ENCODE measurements around the gene ODAD4. TPM values are rescaled to one million over a fixed set of nuclear protein-coding genes. Genes with fewer than 3 reads are reported as not detected.
A peak's percentile ranks its signal among the peaks of the same experiment; 100 is the strongest.

The ODAD4 gene
- total RNA-seq, 1 donor from 2014 or later: 4.5 TPM

DNA sequence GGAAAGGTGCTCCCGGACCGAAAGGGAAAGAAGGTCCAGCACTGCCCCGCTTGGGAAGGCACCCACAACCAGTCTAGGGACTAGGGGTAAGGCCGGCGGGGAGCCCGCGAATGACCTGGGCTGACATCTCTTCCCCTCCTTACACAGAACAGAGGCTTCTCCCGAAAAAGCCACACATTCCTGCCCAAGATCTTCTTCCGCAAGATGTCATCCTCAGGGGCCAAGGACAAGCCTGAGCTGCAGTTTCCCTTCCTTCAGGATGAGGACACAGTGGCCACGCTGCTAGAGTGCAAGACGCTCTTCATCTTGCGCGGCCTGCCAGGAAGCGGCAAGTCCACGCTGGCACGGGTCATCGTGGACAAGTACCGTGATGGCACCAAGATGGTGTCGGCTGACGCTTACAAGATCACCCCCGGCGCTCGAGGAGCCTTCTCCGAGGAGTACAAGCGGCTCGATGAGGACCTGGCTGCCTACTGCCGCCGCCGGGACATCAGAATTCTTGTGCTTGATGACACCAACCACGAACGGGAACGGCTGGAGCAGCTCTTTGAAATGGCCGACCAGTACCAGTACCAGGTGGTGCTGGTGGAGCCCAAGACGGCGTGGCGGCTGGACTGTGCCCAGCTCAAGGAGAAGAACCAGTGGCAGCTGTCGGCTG, 37.6 kb downstream of the ODAD4 start:
- Mint-ChIP-seq H3K9me3 (no peaks in the 10 kb centered on the region), H3K27me3 (no peaks in the 10 kb centered on the region), H3K4me3 (peak overlapping the region; percentile 84), H3K36me3 (peaks cover 19% of the 10 kb centered on the region), H3K4me1 (ENCODE audit: unreplicated experiment) (peaks cover 22% of the 10 kb centered on the region), H3K27ac (peak overlapping the region; percentile 61)
- no peak for DNase-seq (ENCODE audit: extremely low spot score, unreplicated experiment)
- TF ChIP-seq, protein P1, sequence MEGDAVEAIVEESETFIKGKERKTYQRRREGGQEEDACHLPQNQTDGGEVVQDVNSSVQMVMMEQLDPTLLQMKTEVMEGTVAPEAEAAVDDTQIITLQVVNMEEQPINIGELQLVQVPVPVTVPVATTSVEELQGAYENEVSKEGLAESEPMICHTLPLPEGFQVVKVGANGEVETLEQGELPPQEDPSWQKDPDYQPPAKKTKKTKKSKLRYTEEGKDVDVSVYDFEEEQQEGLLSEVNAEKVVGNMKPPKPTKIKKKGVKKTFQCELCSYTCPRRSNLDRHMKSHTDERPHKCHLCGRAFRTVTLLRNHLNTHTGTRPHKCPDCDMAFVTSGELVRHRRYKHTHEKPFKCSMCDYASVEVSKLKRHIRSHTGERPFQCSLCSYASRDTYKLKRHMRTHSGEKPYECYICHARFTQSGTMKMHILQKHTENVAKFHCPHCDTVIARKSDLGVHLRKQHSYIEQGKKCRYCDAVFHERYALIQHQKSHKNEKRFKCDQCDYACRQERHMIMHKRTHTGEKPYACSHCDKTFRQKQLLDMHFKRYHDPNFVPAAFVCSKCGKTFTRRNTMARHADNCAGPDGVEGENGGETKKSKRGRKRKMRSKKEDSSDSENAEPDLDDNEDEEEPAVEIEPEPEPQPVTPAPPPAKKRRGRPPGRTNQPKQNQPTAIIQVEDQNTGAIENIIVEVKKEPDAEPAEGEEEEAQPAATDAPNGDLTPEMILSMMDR (conservative IDR thresholded peaks at IDR 0.05): no peak

DNA sequence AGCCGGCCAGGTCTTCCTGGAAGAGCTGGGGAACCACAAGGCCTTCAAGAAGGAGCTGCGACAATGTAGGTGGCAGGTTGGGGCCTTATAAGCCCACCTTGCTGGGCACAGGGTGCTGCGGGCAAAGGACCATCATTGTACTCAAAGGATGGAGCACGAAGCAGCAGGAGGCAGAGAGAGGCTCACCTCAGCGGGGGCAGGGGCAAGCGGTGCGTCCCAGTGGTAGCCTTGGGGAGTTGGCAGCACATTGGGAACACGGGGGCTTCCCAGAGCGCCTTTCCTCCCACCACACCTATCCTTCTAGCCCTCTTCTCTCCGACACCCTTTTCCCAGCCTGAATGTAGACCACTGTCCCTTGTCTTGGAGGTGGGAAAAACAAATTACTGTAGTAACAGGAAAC, 38.3 kb downstream of the ODAD4 start:
- Mint-ChIP-seq H3K27ac (no peak overlapping the region), H3K4me3 (peak overlapping the region; percentile 54), H3K36me3 (peaks cover 19% of the 10 kb centered on the region), H3K27me3 (no peaks in the 10 kb centered on the region), H3K9me3 (no peaks in the 10 kb centered on the region), H3K4me1 (ENCODE audit: unreplicated experiment) (peaks cover 27% of the 10 kb centered on the region)
- TF ChIP-seq, protein P1 (conservative IDR thresholded peaks at IDR 0.05): no peak
- DNase-seq (ENCODE audit: extremely low spot score, unreplicated experiment): no peak

DNA sequence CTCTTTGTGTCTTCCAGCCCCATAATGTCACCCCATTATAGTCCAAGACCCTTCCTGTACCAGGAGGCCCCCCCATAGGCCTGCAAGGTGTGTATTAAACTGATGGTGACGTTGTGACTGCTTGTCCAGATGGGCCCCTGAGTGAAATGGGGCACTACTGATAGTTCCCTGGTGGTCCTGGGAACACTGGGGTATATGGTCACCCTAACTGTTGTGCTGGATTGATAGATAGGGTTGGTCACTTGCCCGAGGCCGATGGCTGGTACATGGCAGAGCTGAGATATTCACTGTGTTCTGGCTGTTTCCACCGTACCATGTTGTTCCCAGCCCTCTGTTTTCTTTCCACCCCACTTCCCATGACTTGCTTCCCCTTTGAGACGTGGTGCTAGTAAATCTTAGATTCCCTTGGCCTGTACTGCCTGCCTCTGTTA, 40.5 kb downstream of the ODAD4 start:
- Mint-ChIP-seq H3K27ac (no peak overlapping the region), H3K9me3 (no peaks in the 10 kb centered on the region), H3K36me3 (peaks cover 19% of the 10 kb centered on the region), H3K4me1 (ENCODE audit: unreplicated experiment) (peaks cover 15% of the 10 kb centered on the region), H3K27me3 (no peaks in the 10 kb centered on the region), H3K4me3 (peak overlapping the region; percentile 24)
- TF ChIP-seq, protein P1 (conservative IDR thresholded peaks at IDR 0.05): no peak
- no peak for DNase-seq (ENCODE audit: extremely low spot score, unreplicated experiment)

DNA sequence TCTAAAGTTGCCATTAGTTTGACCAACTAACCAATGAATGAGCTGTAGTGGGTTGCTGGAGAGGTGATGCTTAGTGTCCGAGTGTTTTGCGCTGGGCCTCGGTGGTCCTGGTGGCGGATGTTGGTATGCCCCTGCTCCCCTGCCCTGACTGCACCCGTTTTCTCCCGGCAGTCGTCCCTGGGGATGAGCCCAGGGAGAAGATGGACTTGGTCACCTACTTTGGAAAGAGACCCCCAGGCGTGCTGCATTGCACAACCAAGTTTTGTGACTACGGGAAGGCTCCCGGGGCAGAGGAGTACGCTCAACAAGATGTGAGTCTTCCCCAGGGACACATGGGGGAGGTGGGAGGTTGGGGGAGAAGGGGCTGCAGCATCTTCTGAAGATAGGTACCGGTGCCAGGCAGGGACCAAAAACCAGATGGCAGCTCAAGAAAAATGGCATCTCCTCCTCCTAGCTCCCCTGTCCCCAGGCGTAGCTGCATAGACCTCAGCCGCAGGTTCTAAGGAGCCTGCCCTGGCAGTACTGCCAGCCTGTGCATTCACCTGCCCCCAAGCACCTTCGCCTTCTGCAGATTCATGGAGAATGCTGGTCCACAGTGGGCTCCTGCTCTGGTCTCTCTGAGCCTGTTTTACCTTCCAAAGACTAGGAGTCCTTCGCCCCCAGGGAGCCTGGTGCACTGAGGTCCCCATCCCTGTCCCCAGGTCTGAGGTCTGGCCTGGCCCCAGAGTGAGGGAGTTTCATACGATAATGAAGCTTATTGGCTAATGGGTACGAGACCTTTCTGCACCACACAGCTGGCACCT, 41.5 kb downstream of the ODAD4 start:
- Mint-ChIP-seq H3K9me3 (no peaks in the 10 kb centered on the region), H3K4me1 (ENCODE audit: unreplicated experiment) (peaks cover 13% of the 10 kb centered on the region), H3K27ac (peak overlapping the region; percentile 69), H3K27me3 (no peaks in the 10 kb centered on the region), H3K36me3 (peaks cover 19% of the 10 kb centered on the region), H3K4me3 (no peak overlapping the region)
- TF ChIP-seq, protein P1 (conservative IDR thresholded peaks at IDR 0.05): no peak
- DNase-seq (ENCODE audit: extremely low spot score, unreplicated experiment): no peak

DNA sequence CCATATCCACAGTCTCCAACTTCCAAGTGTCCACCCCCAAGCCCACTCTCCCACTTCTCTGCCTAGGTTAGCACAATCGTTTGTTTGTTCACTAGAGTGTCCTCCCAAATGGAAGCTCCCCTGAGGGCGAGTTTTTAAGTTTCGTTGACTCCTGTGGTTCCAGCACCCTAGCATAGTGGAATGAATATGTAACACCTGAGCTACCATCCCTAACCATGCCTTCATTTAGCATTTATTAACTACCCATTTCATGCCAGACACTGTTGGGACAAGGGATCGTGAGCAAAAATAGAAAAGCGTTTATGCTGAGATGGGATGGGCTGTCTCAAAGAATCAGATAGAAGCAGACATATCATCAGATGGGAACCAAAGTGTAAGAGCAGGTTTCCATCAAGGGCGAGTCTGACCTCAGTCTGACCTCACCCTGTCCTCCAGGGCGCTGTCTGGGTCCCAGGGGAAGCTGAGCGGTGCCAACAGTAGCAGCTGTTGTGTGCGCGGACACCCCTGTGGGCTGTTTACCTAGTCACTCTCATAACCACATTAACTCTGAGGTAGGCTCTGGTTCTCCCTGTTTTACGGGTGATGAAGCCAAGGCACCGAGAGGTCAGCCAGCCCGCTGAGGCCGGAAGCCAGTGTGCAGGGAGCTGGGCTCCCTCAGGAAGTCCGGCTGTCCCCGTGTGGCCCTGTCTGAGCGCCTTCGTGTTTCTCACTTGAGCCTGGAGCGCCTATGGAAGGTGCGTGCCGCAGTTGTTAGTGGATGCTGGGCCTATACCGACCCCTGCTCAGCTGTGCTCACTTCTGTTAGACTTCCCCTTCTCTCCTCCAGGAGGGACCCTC, 42.4 kb downstream of the ODAD4 start:
- H3K9me3 Mint-ChIP-seq: no peaks in the 10 kb centered on the region
- DNase-seq (ENCODE audit: extremely low spot score, unreplicated experiment): no peak
- no peaks in the 10 kb centered on the region for H3K27me3 Mint-ChIP-seq
- peaks cover 13% of the 10 kb centered on the region for H3K4me1 Mint-ChIP-seq (ENCODE audit: unreplicated experiment)
- peak overlapping the region; percentile 69 for H3K27ac Mint-ChIP-seq
- TF ChIP-seq, protein P1 (conservative IDR thresholded peaks at IDR 0.05): no peak
- H3K4me3 Mint-ChIP-seq: peak overlapping the region; percentile 62
- peaks cover 22% of the 10 kb centered on the region for H3K36me3 Mint-ChIP-seq

All from type B pancreatic cell (in vitro differentiated cells).